Neural cell (in vitro differentiated cells): ENCODE data around the gene POLR3K. TPM values are rescaled to one million over a fixed set of nuclear protein-coding genes. Genes with fewer than 3 reads are reported as not detected.
"Not testable (repeated sequence)": the region's sequence is repeated elsewhere in the genome, so short reads cannot be mapped to it uniquely, and the experiment has no call there.

ENCODE experiments used
- H2AFZ ChIP-seq: fragments of 200-600, 300-800 bp; sonication (generic), shearing (Covaris generic); 2 replicates; pipeline ENCODE4 v1.6.0; 2014; ENCODE audit warnings: low read depth, mild to moderate bottlenecking, antibody characterized with exemption, low read length, moderate library complexity
- H3F3A ChIP-seq: fragments of 200-600 bp; shearing (Covaris generic); 2 replicates; pipeline ENCODE4 v1.6.1; 2016; ENCODE audit warnings: mild to moderate bottlenecking, moderate library complexity, mixed read lengths, antibody characterized with exemption, low read length; ENCODE audit not compliant: insufficient read depth, poor library complexity, severe bottlenecking
- H3K27ac ChIP-seq: fragments of 200-600, 300-800 bp; sonication (generic), shearing (Covaris generic); 2 replicates; pipeline ENCODE4 v1.5.1; 2014; ENCODE audit warnings: mild to moderate bottlenecking, low read length, moderate library complexity
- H3K27me3 ChIP-seq: fragments of 300-800, 200-600 bp; sonication (generic), shearing (Covaris generic); 2 replicates; pipeline ENCODE4 v1.6.0; 2014; ENCODE audit warnings: mild to moderate bottlenecking, low read depth, low read length, moderate library complexity; ENCODE audit not compliant: insufficient read depth
- H3K36me3 ChIP-seq: fragments of 300-800, 200-600 bp; sonication (generic), shearing (Covaris generic); 2 replicates; pipeline ENCODE4 v1.5.1; 2014; ENCODE audit warnings: mild to moderate bottlenecking, antibody characterized with exemption, low read length, moderate library complexity; ENCODE audit not compliant: insufficient read depth
- H3K4me2 ChIP-seq: fragments of 300-800, 200-600 bp; sonication (generic), shearing (Covaris generic); 2 replicates; pipeline ENCODE4 v1.6.0; 2014; ENCODE audit warnings: mild to moderate bottlenecking, low read length
- H3K4me3 ChIP-seq: fragments of 300-800, 200-600 bp; sonication (generic), shearing (Covaris generic); 2 replicates; pipeline ENCODE4 v1.5.1; 2014; ENCODE audit warnings: mild to moderate bottlenecking, low read length, moderate library complexity
- H3K79me2 ChIP-seq: fragments of 200-600 bp; shearing (Covaris generic); replicated peaks from 2 replicates; pipeline ENCODE4 v1.6.0; 2014; ENCODE audit warnings: mild to moderate bottlenecking, low read length, moderate library complexity; ENCODE audit not compliant: insufficient read depth
- H3K9ac ChIP-seq: fragments of 300-800, 200-600 bp; sonication (generic), shearing (Covaris generic); 2 replicates; pipeline ENCODE4 v1.6.1; 2016; ENCODE audit warnings: mild to moderate bottlenecking, low read length, mixed read lengths
- H3K9me2 ChIP-seq: fragments of 200-600 bp; shearing (Covaris generic); 2 replicates; pipeline ENCODE4 v1.6.1; 2016; ENCODE audit warnings: mild to moderate bottlenecking, low read length, mixed read lengths; ENCODE audit not compliant: insufficient read depth
- H3K9me3 ChIP-seq: fragments of 200-600, 300-800 bp; sonication (generic), shearing (Covaris generic); 2 replicates; pipeline ENCODE4 v1.6.1; 2016; ENCODE audit warnings: mild to moderate bottlenecking, mixed run types, low read length, moderate library complexity, mixed read lengths
- H4K20me1 ChIP-seq: fragments of 200-600 bp; shearing (Covaris generic); 2 replicates; pipeline ENCODE4 v1.6.1; 2016; ENCODE audit warnings: mild to moderate bottlenecking, mixed run types; ENCODE audit not compliant: insufficient read depth
- EP300 ChIP-seq: fragments of 450-650 bp; conservative IDR thresholded peaks from 2 replicates; pipeline ENCODE4 v1.6.1; 2014; ENCODE audit warnings: antibody characterized with exemption, mild to moderate bottlenecking, moderate library complexity; ENCODE audit not compliant: poor library complexity, severe bottlenecking
- EZH2 ChIP-seq: fragments of 200-600, 300-800 bp; shearing (Covaris generic), sonication (generic); IDR thresholded peaks from 2 replicates; pipeline ENCODE4 v1.6.1; 2014; ENCODE audit warnings: antibody characterized with exemption, low read length, borderline replicate concordance, mild to moderate bottlenecking; ENCODE audit not compliant: insufficient read depth, poor library complexity, severe bottlenecking
- MXI1 ChIP-seq: fragments of 450-650 bp; conservative IDR thresholded peaks from 2 replicates; pipeline ENCODE4 v1.6.1; 2014; ENCODE audit warnings: antibody characterized with exemption, mild to moderate bottlenecking; ENCODE audit not compliant: poor library complexity, severe bottlenecking
- POLR2AphosphoS5 ChIP-seq: IDR thresholded peaks from 2 replicates; pipeline ENCODE4 v1.6.1; 2012
- RAD21 ChIP-seq: fragments of 450-650 bp; conservative IDR thresholded peaks from 2 replicates; pipeline ENCODE4 v1.6.1; 2014; ENCODE audit warnings: antibody characterized with exemption, mild to moderate bottlenecking, moderate library complexity
- REST ChIP-seq: IDR thresholded peaks from 2 replicates; pipeline ENCODE4 v1.6.1; 2012; ENCODE audit warnings: borderline replicate concordance
- SMC3 ChIP-seq: fragments of 450-650 bp; conservative IDR thresholded peaks from 2 replicates; pipeline ENCODE4 v1.6.1; 2014; ENCODE audit warnings: antibody characterized with exemption, mild to moderate bottlenecking, moderate library complexity; ENCODE audit not compliant: poor library complexity
- TAF1 ChIP-seq: IDR thresholded peaks from 2 replicates; pipeline ENCODE4 v1.6.1; 2012; ENCODE audit warnings: low read depth
- polyA plus RNA-seq: library from polyadenylated mRNA; depleted of rRNA; stranded (reverse); fragments of >200 nt; gene quantifications from 2 replicates; pipeline ENCODE4 v1.2.3, GENCODE V29; 2014
- TF ChIP-seq, protein P1 (sequence below): fragments of 450-650 bp; IDR thresholded peaks from 2 replicates; pipeline ENCODE4 v1.5.1; 2014; ENCODE audit warnings: antibody characterized with exemption, mild to moderate bottlenecking, moderate library complexity; ENCODE audit not compliant: poor library complexity, severe bottlenecking

Gene POLR3K
- polyA plus RNA-seq, 1 donor from 2014 or later = 7.1 TPM

DNA sequence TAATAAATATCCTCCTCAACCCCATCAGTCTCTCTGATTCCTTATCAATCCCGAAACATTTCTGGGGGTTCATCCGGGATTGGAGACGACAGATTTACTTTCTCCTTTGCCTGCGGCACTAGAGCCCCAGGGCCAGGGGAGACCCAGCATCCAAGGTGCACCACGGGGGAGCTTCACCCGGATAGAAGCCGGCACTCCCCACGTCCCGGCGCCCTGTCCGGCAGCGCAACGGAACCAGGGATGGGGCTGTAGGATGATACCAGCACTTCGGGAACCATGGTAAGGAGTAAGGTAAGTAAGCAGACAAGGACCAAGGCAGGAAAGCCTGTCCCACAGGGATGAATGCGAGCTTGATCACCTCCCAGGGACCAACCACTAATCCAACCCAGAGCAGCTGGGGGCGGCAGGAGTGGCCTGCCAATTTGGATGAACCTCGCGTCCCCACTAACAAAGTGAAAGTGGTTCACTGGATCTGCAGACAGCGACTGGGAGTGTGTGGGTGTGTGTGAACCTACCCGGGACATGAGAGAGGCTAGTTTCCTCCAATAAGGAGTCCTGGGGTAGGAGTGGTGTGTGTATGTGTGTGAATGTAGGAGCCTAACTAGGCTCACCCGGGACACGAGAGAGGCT lies 11.9 kb downstream of the POLR3K start:
- Histone ChIP-seq H3K27me3 (no peaks in the 10 kb centered on the region), H3K9ac (no peak overlapping the region), H3K4me3 (no peak overlapping the region), H4K20me1 (no peaks in the 10 kb centered on the region), H3K27ac (no peak overlapping the region), H2AFZ (no peak overlapping the region), H3F3A (no peaks in the 10 kb centered on the region), H3K36me3 (no peaks in the 10 kb centered on the region), H3K4me2 (no peak overlapping the region), H3K79me2 (no peaks in the 10 kb centered on the region), H3K9me3 (no peaks in the 10 kb centered on the region), H3K9me2 (no peaks in the 10 kb centered on the region)
- TF ChIP-seq MXI1 (no peak), RAD21 (no peak), TAF1 (no peak), EP300 (no peak), SMC3 (no peak), REST (no peak), POLR2AphosphoS5 (no peak), EZH2 (no peak)
- TF ChIP-seq, protein P1, sequence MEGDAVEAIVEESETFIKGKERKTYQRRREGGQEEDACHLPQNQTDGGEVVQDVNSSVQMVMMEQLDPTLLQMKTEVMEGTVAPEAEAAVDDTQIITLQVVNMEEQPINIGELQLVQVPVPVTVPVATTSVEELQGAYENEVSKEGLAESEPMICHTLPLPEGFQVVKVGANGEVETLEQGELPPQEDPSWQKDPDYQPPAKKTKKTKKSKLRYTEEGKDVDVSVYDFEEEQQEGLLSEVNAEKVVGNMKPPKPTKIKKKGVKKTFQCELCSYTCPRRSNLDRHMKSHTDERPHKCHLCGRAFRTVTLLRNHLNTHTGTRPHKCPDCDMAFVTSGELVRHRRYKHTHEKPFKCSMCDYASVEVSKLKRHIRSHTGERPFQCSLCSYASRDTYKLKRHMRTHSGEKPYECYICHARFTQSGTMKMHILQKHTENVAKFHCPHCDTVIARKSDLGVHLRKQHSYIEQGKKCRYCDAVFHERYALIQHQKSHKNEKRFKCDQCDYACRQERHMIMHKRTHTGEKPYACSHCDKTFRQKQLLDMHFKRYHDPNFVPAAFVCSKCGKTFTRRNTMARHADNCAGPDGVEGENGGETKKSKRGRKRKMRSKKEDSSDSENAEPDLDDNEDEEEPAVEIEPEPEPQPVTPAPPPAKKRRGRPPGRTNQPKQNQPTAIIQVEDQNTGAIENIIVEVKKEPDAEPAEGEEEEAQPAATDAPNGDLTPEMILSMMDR = no peak

- Histone ChIP-seq H3K9me3 (no peaks in the 10 kb centered on the region), H3K9ac (no peak overlapping the region), H3K79me2 (no peaks in the 10 kb centered on the region), H3K9me2 (no peaks in the 10 kb centered on the region), H3K36me3 (no peaks in the 10 kb centered on the region), H4K20me1 (no peaks in the 10 kb centered on the region), H3F3A (no peaks in the 10 kb centered on the region), H3K4me2 (no peak overlapping the region), H3K27me3 (no peaks in the 10 kb centered on the region), H3K4me3 (no peak overlapping the region), H2AFZ (no peak overlapping the region), H3K27ac (no peak overlapping the region)
- TF ChIP-seq RAD21 (no peak), TAF1 (no peak), POLR2AphosphoS5 (no peak), SMC3 (no peak), EZH2 (no peak), REST (no peak), EP300 (no peak), MXI1 (no peak)
- TF ChIP-seq, protein P1 = no peak
Observed at GRCh38 chr16:38941-39892, 14.2 kb downstream of the POLR3K start.

GRCh38 chr16:38206-38605 lies 15.2 kb downstream of the POLR3K start:
- H4K20me1 ChIP-seq = not testable (repeated sequence)

More at GRCh38 chr16:38206-38605, 15.2 kb downstream of the POLR3K start:
- not testable (repeated sequence) for H3K9me2 ChIP-seq, H3F3A ChIP-seq, H3K27me3 ChIP-seq, H3K27ac ChIP-seq, H3K4me2 ChIP-seq, H3K36me3 ChIP-seq, H3K9ac ChIP-seq, H3K9me3 ChIP-seq, H3K4me3 ChIP-seq, H3K79me2 ChIP-seq, H2AFZ ChIP-seq
